H1 (cell line): ENCODE measurements around the gene TTC31. TPM values are rescaled to one million over a fixed set of nuclear protein-coding genes. Genes with fewer than 3 reads are reported as not detected.

Experiments
- CTCF ChIA-PET: fragments of 300-600 bp; sonication (Branson Sonifier 250); formaldehyde crosslinking; loops from one replicate; lab custom pipeline; 2021; ENCODE audit not compliant: partially characterized antibody; lab: Charles Lee
- POLR2A ChIA-PET: fragments of 300-600 bp; sonication (Branson Sonifier 250); formaldehyde crosslinking; loops from one replicate; lab custom pipeline; 2021; ENCODE audit warnings: inconsistent platforms; ENCODE audit not compliant: partially characterized antibody; lab: Charles Lee
- DNase-seq, 2 experiments: peaks; one replicate each; pipeline versions ENCODE4 v3.0.0 to v3.0.0-alpha.2; 2010 to 2022; ENCODE audit warnings: low spot score in 2 of 2, low read depth in 1 of 2, mixed read lengths in 1 of 2
- FAIRE-seq: peaks from 2 replicates; lab custom pipeline; 2011; peaks lifted over from hg19 to GRCh38; lab: Jason Lieb, UNC
- H2AFZ ChIP-seq: 2 replicates; pipeline ENCODE4 v1.8.1; 2012; ENCODE audit warnings: low read length, inconsistent platforms
- H2AK5ac ChIP-seq: 2 replicates; pipeline ENCODE4 v1.6.1; 2013; ENCODE audit warnings: low read depth, low read length
- H2BK120ac ChIP-seq: replicated peaks from 2 replicates; pipeline ENCODE3; 2013; ENCODE audit warnings: low read depth, low read length, inconsistent platforms
- H2BK12ac ChIP-seq: 2 replicates; pipeline ENCODE4 v1.6.1; 2013; ENCODE audit warnings: low read depth, low read length
- H2BK15ac ChIP-seq: 2 replicates; pipeline ENCODE4 v1.6.1; 2013; ENCODE audit warnings: low read length
- H2BK20ac ChIP-seq: 2 replicates; pipeline ENCODE4 v1.6.1; 2013; ENCODE audit warnings: low read length
- H2BK5ac ChIP-seq: 2 replicates; pipeline ENCODE4 v1.6.1; 2013; ENCODE audit warnings: low read depth, low read length
- H3K14ac ChIP-seq: 2 replicates; pipeline ENCODE4 v1.6.1; 2013; ENCODE audit warnings: inconsistent platforms; ENCODE audit not compliant: insufficient read length
- H3K18ac ChIP-seq: 2 replicates; pipeline ENCODE4 v1.6.1; 2013; ENCODE audit warnings: low read length; ENCODE audit errors: extremely low read depth
- H3K23ac ChIP-seq: 2 replicates; pipeline ENCODE4 v1.6.1; 2013; ENCODE audit warnings: inconsistent platforms; ENCODE audit not compliant: insufficient read length
- H3K23me2 ChIP-seq: 2 replicates; pipeline ENCODE4 v1.6.1; 2013; ENCODE audit warnings: low read depth, low read length
- H3K27ac ChIP-seq: 2 replicates; pipeline ENCODE4 v1.6.1; 2011; ENCODE audit warnings: low read depth, low read length, inconsistent platforms
- H3K27me3 ChIP-seq, 4 experiments: replicated peaks in 1 of 4; 1 replicate in 1 of 4; 2 replicates in 3 of 4; pipeline versions ENCODE4 v1.6.1 to v1.8.1; 2011 to 2013; ENCODE audit warnings: low read length in 3 of 4, mild to moderate bottlenecking in 3 of 4, inconsistent platforms in 2 of 4, mixed read lengths in 2 of 4, moderate library complexity in 1 of 4; ENCODE audit not compliant: control insufficient read depth in 3 of 4, insufficient read depth in 3 of 4; ENCODE audit errors: extremely low read depth in 1 of 4
- H3K36me3 ChIP-seq, 4 experiments: 2 replicates each; pipeline versions ENCODE4 v1.6.1 to v1.8.1; 2011 to 2013; ENCODE audit warnings: mild to moderate bottlenecking in 4 of 4, low read length in 3 of 4, moderate library complexity in 2 of 4, control low read depth in 1 of 4, inconsistent platforms in 1 of 4; ENCODE audit not compliant: insufficient read depth in 4 of 4, control insufficient read depth in 2 of 4
- H3K4ac ChIP-seq: replicated peaks from 2 replicates; pipeline ENCODE3; 2013; ENCODE audit warnings: low read length, low read depth, mixed read lengths, inconsistent platforms; ENCODE audit not compliant: insufficient read length
- H3K4me1 ChIP-seq, 4 experiments: replicated peaks in 1 of 4; 1 replicate in 1 of 4; 2 replicates in 3 of 4; pipeline versions ENCODE4 v1.6.1 to v1.8.1; 2011 to 2013; ENCODE audit warnings: low read length in 3 of 4, inconsistent platforms in 2 of 4, mixed read lengths in 1 of 4; ENCODE audit not compliant: insufficient read depth in 4 of 4, control insufficient read depth in 3 of 4
- H3K4me2 ChIP-seq, 2 experiments: 2 replicates each; pipeline versions ENCODE4 v1.6.1 to v1.8.1; 2011 to 2013; ENCODE audit warnings: low read depth in 2 of 2, low read length in 2 of 2, control low read depth in 1 of 2, inconsistent platforms in 1 of 2, mild to moderate bottlenecking in 1 of 2; ENCODE audit not compliant: insufficient read depth in 1 of 2
- H3K4me3 ChIP-seq, 4 experiments: fragments of 200-600, 300-600 bp in 1 of 4; sonication (generic), shearing (Covaris generic), sonication (Bioruptor Twin) in 1 of 4; 2 replicates each; pipeline versions ENCODE4 v1.5.1 to v1.8.1; 2011 to 2016; ENCODE audit warnings: low read length in 4 of 4, low read depth in 3 of 4, control low read depth in 2 of 4, inconsistent platforms in 2 of 4, mild to moderate bottlenecking in 2 of 4, mixed read lengths in 1 of 4, moderate library complexity in 1 of 4; ENCODE audit not compliant: insufficient read depth in 2 of 4; ENCODE audit errors: extremely low read depth in 1 of 4
- H3K56ac ChIP-seq: replicated peaks from 2 replicates; pipeline ENCODE3; 2013; ENCODE audit warnings: low read depth, mild to moderate bottlenecking, mixed read lengths, low read length, inconsistent platforms; ENCODE audit not compliant: insufficient read length
- H3K79me1 ChIP-seq: 2 replicates; pipeline ENCODE4 v1.6.1; 2013; ENCODE audit warnings: low read depth, low read length, control low read depth
- H3K79me2 ChIP-seq, 2 experiments: 2 replicates each; pipeline versions ENCODE4 v1.6.1 to v1.8.1; 2012 to 2013; ENCODE audit warnings: low read length in 2 of 2, mild to moderate bottlenecking in 2 of 2, inconsistent platforms in 1 of 2; ENCODE audit not compliant: insufficient read depth in 2 of 2, control insufficient read depth in 1 of 2
- H3K9ac ChIP-seq, 4 experiments: replicated peaks in 1 of 4; 1 replicate in 1 of 4; 2 replicates in 3 of 4; pipeline versions ENCODE4 v1.6.1 to v1.8.1; 2011 to 2013; ENCODE audit warnings: low read depth in 3 of 4, low read length in 3 of 4, control low read depth in 2 of 4, mild to moderate bottlenecking in 2 of 4, moderate library complexity in 2 of 4, inconsistent platforms in 1 of 4; ENCODE audit errors: extremely low read depth in 1 of 4
- H3K9me3 ChIP-seq, 2 experiments: 2 replicates each; pipeline versions ENCODE4 v1.6.1 to v1.8.1; 2012 to 2013; ENCODE audit warnings: mild to moderate bottlenecking in 2 of 2, moderate library complexity in 2 of 2, control low read depth in 1 of 2, inconsistent platforms in 1 of 2, low read depth in 1 of 2, low read length in 1 of 2, mixed read lengths in 1 of 2; ENCODE audit not compliant: insufficient read depth in 2 of 2
- H4K20me1 ChIP-seq, 2 experiments: replicated peaks in 1 of 2; 2 replicates each; pipeline versions ENCODE3 to v1.8.1; 2011 to 2013; ENCODE audit warnings: inconsistent platforms in 2 of 2, low read length in 2 of 2, mild to moderate bottlenecking in 1 of 2; ENCODE audit not compliant: insufficient read depth in 2 of 2, control insufficient read depth in 1 of 2
- H4K5ac ChIP-seq: 2 replicates; pipeline ENCODE4 v1.6.1; 2013; ENCODE audit warnings: low read length, low read depth, mixed read lengths, inconsistent platforms; ENCODE audit not compliant: insufficient read length
- H4K8ac ChIP-seq: 2 replicates; pipeline ENCODE4 v1.8.0; 2013; ENCODE audit warnings: mild to moderate bottlenecking, moderate library complexity, low read length, inconsistent platforms; ENCODE audit not compliant: insufficient read depth; ENCODE audit errors: extremely low read depth
- H4K91ac ChIP-seq: replicated peaks from 2 replicates; pipeline ENCODE3; 2013; ENCODE audit warnings: low read length, mixed read lengths, inconsistent platforms; ENCODE audit not compliant: insufficient read length
- CBX5 ChIP-seq: fragments of 300-800, 300-1000 bp; sonication (generic); IDR thresholded peaks from 2 replicates; pipeline ENCODE4 v1.7.1; 2016; ENCODE audit warnings: antibody characterized with exemption, low read length, low read depth
- CREB1 ChIP-seq: IDR thresholded peaks from 2 replicates; pipeline ENCODE4 v1.6.1; 2012; ENCODE audit warnings: inconsistent platforms
- HDAC2 ChIP-seq, 2 experiments: fragments of 300-600 bp in 1 of 2; sonication (generic) in 1 of 2; IDR thresholded peaks; 2 replicates each; pipeline ENCODE4 v1.6.1; 2011 to 2012; ENCODE audit warnings: low read depth in 2 of 2, low read length in 2 of 2, mild to moderate bottlenecking in 2 of 2, moderate library complexity in 2 of 2, borderline replicate concordance in 1 of 2, inconsistent platforms in 1 of 2
- KDM4A ChIP-seq: IDR thresholded peaks from one replicate; pipeline ENCODE4 v1.7.1; 2012; ENCODE audit warnings: low read depth, mild to moderate bottlenecking, moderate library complexity, low read length, inconsistent platforms; ENCODE audit not compliant: severe bottlenecking
- SIRT6 ChIP-seq: IDR thresholded peaks from one replicate; pipeline ENCODE4 v1.7.1; 2012; ENCODE audit warnings: low read length, inconsistent platforms
- TAF7 ChIP-seq: optimal IDR thresholded peaks from 2 replicates; pipeline ENCODE3; 2011; ENCODE audit warnings: low read depth, mild to moderate bottlenecking, inconsistent platforms, low read length, moderate library complexity, borderline replicate concordance
- WGBS, 2 experiments: shearing (Covaris generic) in 1 of 2; methylation state at CpG; one replicate each; pipeline versions ENCODE4 v1.1.6 to v1.1.7; 2013 to 2015; ENCODE audit warnings: low lambda C conversion rate in 2 of 2, mixed read lengths in 2 of 2, inconsistent platforms in 1 of 2, low coverage in 1 of 2, missing lambda C conversion rate in 1 of 2; ENCODE audit not compliant: insufficient replicate concordance in 2 of 2, insufficient coverage in 1 of 2, insufficient read length in 1 of 2; ENCODE audit errors: extremely low coverage in 1 of 2, missing lambda C conversion rate in 1 of 2; 5-methylcytosine and 5-hydroxymethylcytosine counted together
- polyA plus RNA-seq, 7 experiments: library from polyadenylated mRNA; depleted of rRNA in 3 of 7; stranded (reverse) in 5 of 7; unstranded in 2 of 7; fragments of >200 nt in 5 of 7; fragments of 200-250 nt in 2 of 7; gene quantifications; 1 replicate in 5 of 7; 2 replicates in 1 of 7; 4 replicates in 1 of 7; pipeline versions ENCODE4 v1.2.1 to v1.2.3, GENCODE V29; 2011 to 2013; ENCODE audit warnings: missing spikeins in 2 of 7, mixed read lengths in 2 of 7
- total RNA-seq: library from RNA; stranded (reverse); fragmentation: NEBNext Ultra II Directional; extraction: Animal tissue kit (Norgen Biotek cat#: 25700); gene quantifications from 2 replicates; pipeline ENCODE4 v1.2.1, GENCODE V29; 2021

The TTC31 gene
- total and polyA plus RNA-seq, 2 of the 8 experiments (the other 6 are each of a cell fraction or from before 2014, with no cell fraction given), result 28.8 to 29.9 TPM

DNA sequence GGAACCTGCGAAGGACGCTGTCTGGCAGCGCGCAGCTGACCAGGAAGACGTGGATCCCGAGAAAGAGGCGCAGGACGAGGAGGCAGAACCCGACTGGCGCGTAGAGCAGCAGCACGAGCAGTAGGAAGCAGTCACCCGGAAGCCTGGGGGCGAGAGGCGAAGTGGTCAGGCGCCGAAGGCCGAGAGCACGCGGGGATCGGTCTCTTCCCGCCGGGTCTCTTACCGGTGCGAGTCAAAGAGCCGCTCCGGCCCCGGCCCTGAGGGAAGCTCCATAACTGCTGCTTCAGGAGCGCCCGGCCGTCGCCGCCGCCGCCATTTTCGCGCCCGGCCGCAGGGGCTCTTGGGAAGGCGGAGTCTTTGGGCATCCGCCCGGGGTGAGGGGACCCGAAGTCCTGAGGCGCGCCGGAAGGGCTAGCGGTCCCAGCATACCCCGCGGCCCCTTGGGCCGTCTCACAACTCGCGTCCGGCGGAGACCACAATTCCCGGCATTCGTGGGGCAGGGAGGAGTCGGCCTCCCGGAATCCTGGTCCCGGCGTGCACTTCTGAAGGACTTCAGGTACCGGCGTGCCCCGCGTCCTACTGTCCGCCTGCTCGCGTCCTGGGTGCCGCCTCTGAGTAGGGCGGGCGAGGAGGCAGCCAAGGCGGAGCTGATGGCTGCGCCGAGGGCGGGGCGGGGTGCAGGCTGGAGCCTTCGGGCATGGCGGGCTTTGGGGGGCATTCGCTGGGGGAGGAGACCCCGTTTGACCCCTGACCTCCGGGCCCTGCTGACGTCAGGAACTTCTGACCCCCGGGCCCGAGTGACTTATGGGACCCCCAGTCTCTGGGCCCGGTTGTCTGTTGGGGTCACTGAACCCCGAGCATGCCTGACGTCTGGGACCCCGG, 46.7 kb downstream of the TTC31 start, which contains the start of the genes AUP1 and HTRA2:
Gene AUP1 (minus strand): TSS at position 350 of the 882 bp plus-strand sequence. CDS start 77 bp downstream, at position 273.
Gene HTRA2 (plus strand): TSS at position 577 of the 882 bp plus-strand sequence. CDS start 74 bp downstream, at position 651.
- peak within 1 kb of the TSS; percentile 61; the same call in 1 of the 2 replicates for H2AK5ac ChIP-seq
- H2BK120ac ChIP-seq, result no peak within 1 kb of the TSS
- peaks cover 4 to 13% (median 6%) of the 10 kb centered on the region in 4 experiments; a peak in 6 of 7 replicates for H3K4me1 ChIP-seq
- peak within 1 kb of the TSS; percentile 94 for H2BK5ac ChIP-seq
- no peak within 1 kb of the TSS for H3K14ac ChIP-seq
- ChIA-PET POLR2A (interaction anchor here (0.8 to 5.9 kb wide), 21 partner anchors 9 to 102 kb away, joined by 3 to 73 read pairs (median 9); partner anchors contain the start of genes CCDC142, LBX2, LOXL3 and MRPL53), CTCF (interaction anchor here (0.9 to 7.0 kb wide), 9 partner anchors 9 to 62 kb away, joined by 3 to 53 read pairs (median 4); partner anchors contain the start of genes CCDC142, MRPL53 and TTC31)
- H3K79me1 ChIP-seq, result peaks cover 10% of the 10 kb centered on the region
- FAIRE-seq (no peak), DNase-seq (peak; percentile 94 to 95)
- no peak within 1 kb of the TSS; the same call in 1 of the 2 replicates for H2BK12ac ChIP-seq
- H3K27me3 ChIP-seq, result no peaks in the 10 kb centered on the region; a peak in 1 of 7 replicates
- peak within 1 kb of the TSS; percentile 87 for H3K4ac ChIP-seq
- H3K79me2 ChIP-seq, result peaks cover 0 to 18% of the 10 kb centered on the region in 2 experiments; a peak in 2 of 4 replicates
- peak within 1 kb of the TSS; percentile 84 to 94 for H3K4me2 ChIP-seq
- peak within 1 kb of the TSS; percentile 85 to 99 (median 92) for H3K4me3 ChIP-seq
- H4K91ac ChIP-seq, result peak within 1 kb of the TSS; percentile 48
- H3K56ac ChIP-seq, result peak within 1 kb of the TSS; percentile 75
- H2BK15ac ChIP-seq, result peak within 1 kb of the TSS; percentile 63; the same call in 1 of the 2 replicates
- peak within 1 kb of the TSS; percentile 85; the same call in 1 of the 2 replicates for H3K18ac ChIP-seq
- H3K9ac ChIP-seq, result peak within 1 kb of the TSS; percentile 89 to 95 (median 94)
- no peaks in the 10 kb centered on the region for H3K9me3 ChIP-seq
- H3K27ac ChIP-seq, result peak within 1 kb of the TSS; percentile 90
- 1% methylated on average over 69 of the region's 87 CpGs; no CpG with 5 or more reads in 1 of the 2 experiments for WGBS, 2 experiments
- peaks cover 9% of the 10 kb centered on the region; the same call in 1 of the 2 replicates for H3K23me2 ChIP-seq
- peaks cover 6 to 31% (median 25%) of the 10 kb centered on the region in 4 experiments; a peak in 7 of 8 replicates for H3K36me3 ChIP-seq
- H2BK20ac ChIP-seq, result no peak within 1 kb of the TSS
- peak within 1 kb of the TSS; percentile 81 for H4K5ac ChIP-seq
- peaks cover 3 to 6% of the 10 kb centered on the region in 2 experiments for H4K20me1 ChIP-seq
- H2AFZ ChIP-seq, result peak within 1 kb of the TSS; percentile 93; the same call in 1 of the 2 replicates
- peak within 1 kb of the TSS; percentile 97 for H4K8ac ChIP-seq
- no peak within 1 kb of the TSS for H3K23ac ChIP-seq
- TF ChIP-seq CREB1 (peak; percentile 76), HDAC2 (IDR thresholded peaks at IDR 0.05; ENCODE audit: borderline replicate concordance in 1 of 2, low read depth in 2 of 2, low read length in 2 of 2) (peak in 1 of 2 experiments; percentile 37; a peak in 1 of 4 replicates), CBX5 (no peak), KDM4A (peak; percentile 88), SIRT6 (no peak), TAF7 (peak; percentile 82)
